Panc1 (cell line): ENCODE data around the gene SLC6A11. TPM values are rescaled to one million over a fixed set of nuclear protein-coding genes. Genes with fewer than 3 reads are reported as not detected.

Experiments used
- ATAC-seq: fragments of 200-7000 bp; cut with Tn5 transposase; 2 replicates; pipeline ENCODE4 v1.9.1; 2020; ENCODE audit warnings: mild to moderate bottlenecking, moderate library complexity
- BruUV-seq: library from RNA; stranded (reverse); fragments of 400-500 nt; replicated peaks from 2 replicates; lab custom pipeline; 2021; lab: Mats Ljungman, UMichigan
- CTCF ChIA-PET: fragments of 300-600 bp; sonication (Branson Sonifier 250); formaldehyde crosslinking; loops from one replicate; lab custom pipeline; 2022; ENCODE audit warnings: antibody characterized with exemption; lab: Charles Lee
- POLR2A ChIA-PET: fragments of 300-600 bp; sonication (Branson Sonifier 250); formaldehyde crosslinking; loops from one replicate; lab custom pipeline; 2022; ENCODE audit warnings: antibody characterized with exemption; lab: Charles Lee
- DNase-seq: peaks from one replicate; pipeline ENCODE4 v3.0.0-alpha.2; 2010; ENCODE audit warnings: low read depth, low spot score
- H3K27ac ChIP-seq: 2 replicates; pipeline ENCODE4 v1.5.1; 2011; ENCODE audit warnings: mild to moderate bottlenecking, low read length, inconsistent platforms
- H3K27me3 ChIP-seq: fragments of 200-500 bp; sonication (Bioruptor generic); 2 replicates; pipeline ENCODE4 v1.6.0; 2014; ENCODE audit warnings: low read length, inconsistent platforms; ENCODE audit not compliant: control insufficient read depth, insufficient read depth
- H3K36me3 ChIP-seq: fragments of 200-500 bp; sonication (Bioruptor generic); 2 replicates; pipeline ENCODE4 v1.5.1; 2014; ENCODE audit warnings: inconsistent platforms, mild to moderate bottlenecking, low read length, moderate library complexity; ENCODE audit not compliant: control insufficient read depth, insufficient read depth
- H3K4me1 ChIP-seq: 2 replicates; pipeline ENCODE4 v1.5.1; 2011; ENCODE audit warnings: inconsistent platforms, mild to moderate bottlenecking, low read length, moderate library complexity; ENCODE audit not compliant: control insufficient read depth, insufficient read depth
- H3K4me3 ChIP-seq, 2 experiments: 2 replicates each; pipeline ENCODE4 v1.5.1; 2011 to 2012; ENCODE audit warnings: low read depth in 2 of 2, low read length in 2 of 2, mild to moderate bottlenecking in 2 of 2, inconsistent platforms in 1 of 2, moderate library complexity in 1 of 2
- H3K9me3 ChIP-seq: fragments of 200-500 bp; sonication (Bioruptor generic); 2 replicates; pipeline ENCODE4 v1.5.1; 2014; ENCODE audit warnings: low read depth, mild to moderate bottlenecking, inconsistent platforms, low read length, moderate library complexity; ENCODE audit not compliant: control insufficient read depth, insufficient read depth
- CTCF ChIP-seq: fragments of 450-650 bp; IDR thresholded peaks from 2 replicates; pipeline ENCODE4 v1.5.1; 2017; ENCODE audit warnings: mild to moderate bottlenecking
- POLR2AphosphoS5 ChIP-seq: IDR thresholded peaks from 2 replicates; pipeline ENCODE4 v1.6.1; 2012; ENCODE audit warnings: mild to moderate bottlenecking, low read depth, low read length, moderate library complexity
- SIN3A ChIP-seq: IDR thresholded peaks from 2 replicates; pipeline ENCODE4 v1.6.1; 2012; ENCODE audit warnings: low read depth, mild to moderate bottlenecking, low read length, moderate library complexity, borderline replicate concordance; ENCODE audit not compliant: insufficient read depth
- TCF7L2 ChIP-seq: IDR thresholded peaks from 2 replicates; pipeline ENCODE4 v1.6.1; 2011; ENCODE audit warnings: mild to moderate bottlenecking, low read depth, low read length, inconsistent platforms
- in situ Hi-C: cut with HindIII; loops from 2 replicates; pipeline ENCODE4 v1.10.0; 2016; ENCODE audit warnings: low sequenced_read_pairs, low pct_unique_long_range_greater_than_20kb
- intact Hi-C: fragments of 100-400 bp; cut with micrococcal nuclease; formaldehyde crosslinking; loops from one replicate; pipeline ENCODE4 v1.10.0; 2022; ENCODE audit not compliant: unreplicated experiment
- total RNA-seq: library from RNA; stranded (reverse); gene quantifications from one replicate; pipeline ENCODE4 v1.2.1, GENCODE V29; 2021; ENCODE audit not compliant: unreplicated experiment
- TF ChIP-seq, protein P1 (sequence below), 2 experiments: IDR thresholded peaks; 2 replicates each; pipeline ENCODE4 v1.6.1; 2011 to 2012; ENCODE audit warnings: low read depth in 2 of 2, control low read depth in 1 of 2, low read length in 1 of 2, mild to moderate bottlenecking in 1 of 2, moderate library complexity in 1 of 2; ENCODE audit not compliant: insufficient read depth in 1 of 2

The SLC6A11 gene
- total RNA-seq, 1 experiment from 2014 or later, result not detected

DNA sequence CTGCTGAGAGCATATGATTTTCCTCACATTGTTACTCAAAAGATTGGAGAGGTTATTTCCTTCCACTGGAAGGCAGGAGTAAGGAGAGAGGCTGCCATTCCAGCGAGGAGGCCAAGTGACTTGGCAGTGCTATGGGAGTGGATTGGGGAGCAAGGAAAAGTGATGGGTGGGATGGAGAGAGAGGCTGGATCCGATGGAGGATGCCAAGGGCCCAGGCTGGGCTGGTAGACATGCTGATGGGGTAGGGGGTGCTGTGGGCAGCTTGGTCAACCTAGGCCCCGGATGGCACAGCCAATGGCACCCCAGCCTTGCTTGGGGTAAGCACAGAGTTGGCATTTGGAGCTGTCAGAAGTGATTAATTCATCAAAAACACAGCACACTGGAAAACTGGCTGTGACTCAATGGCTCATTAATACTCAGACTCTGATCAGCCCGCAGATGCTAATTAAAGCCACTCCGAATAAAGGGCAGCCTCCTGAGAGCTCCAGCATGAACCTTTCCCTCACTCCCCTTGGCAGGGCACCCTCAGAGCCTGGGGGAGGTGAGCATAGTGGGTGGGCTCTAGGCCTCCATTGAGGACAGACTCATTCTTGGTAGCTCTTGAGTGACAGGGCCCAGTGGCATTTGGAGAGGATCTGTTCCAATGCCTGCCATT, 154.4 kb downstream of the SLC6A11 start:
- Histone ChIP-seq H3K27ac (no peak overlapping the region), H3K27me3 (no peaks in the 10 kb centered on the region), H3K4me3 (no peak overlapping the region), H3K36me3 (no peaks in the 10 kb centered on the region), H3K4me1 (no peaks in the 10 kb centered on the region), H3K9me3 (no peaks in the 10 kb centered on the region)
- DNase-seq (no peak), ATAC-seq (no peak)
- intact Hi-C loops (no loop called here), in situ Hi-C loops (no loop called here)
- no TSS peak for BruUV-seq
- CTCF ChIA-PET, result no interaction called here
- no peak for TF ChIP-seq TCF7L2
- no peak for TF ChIP-seq POLR2AphosphoS5
- TF ChIP-seq, protein P1, sequence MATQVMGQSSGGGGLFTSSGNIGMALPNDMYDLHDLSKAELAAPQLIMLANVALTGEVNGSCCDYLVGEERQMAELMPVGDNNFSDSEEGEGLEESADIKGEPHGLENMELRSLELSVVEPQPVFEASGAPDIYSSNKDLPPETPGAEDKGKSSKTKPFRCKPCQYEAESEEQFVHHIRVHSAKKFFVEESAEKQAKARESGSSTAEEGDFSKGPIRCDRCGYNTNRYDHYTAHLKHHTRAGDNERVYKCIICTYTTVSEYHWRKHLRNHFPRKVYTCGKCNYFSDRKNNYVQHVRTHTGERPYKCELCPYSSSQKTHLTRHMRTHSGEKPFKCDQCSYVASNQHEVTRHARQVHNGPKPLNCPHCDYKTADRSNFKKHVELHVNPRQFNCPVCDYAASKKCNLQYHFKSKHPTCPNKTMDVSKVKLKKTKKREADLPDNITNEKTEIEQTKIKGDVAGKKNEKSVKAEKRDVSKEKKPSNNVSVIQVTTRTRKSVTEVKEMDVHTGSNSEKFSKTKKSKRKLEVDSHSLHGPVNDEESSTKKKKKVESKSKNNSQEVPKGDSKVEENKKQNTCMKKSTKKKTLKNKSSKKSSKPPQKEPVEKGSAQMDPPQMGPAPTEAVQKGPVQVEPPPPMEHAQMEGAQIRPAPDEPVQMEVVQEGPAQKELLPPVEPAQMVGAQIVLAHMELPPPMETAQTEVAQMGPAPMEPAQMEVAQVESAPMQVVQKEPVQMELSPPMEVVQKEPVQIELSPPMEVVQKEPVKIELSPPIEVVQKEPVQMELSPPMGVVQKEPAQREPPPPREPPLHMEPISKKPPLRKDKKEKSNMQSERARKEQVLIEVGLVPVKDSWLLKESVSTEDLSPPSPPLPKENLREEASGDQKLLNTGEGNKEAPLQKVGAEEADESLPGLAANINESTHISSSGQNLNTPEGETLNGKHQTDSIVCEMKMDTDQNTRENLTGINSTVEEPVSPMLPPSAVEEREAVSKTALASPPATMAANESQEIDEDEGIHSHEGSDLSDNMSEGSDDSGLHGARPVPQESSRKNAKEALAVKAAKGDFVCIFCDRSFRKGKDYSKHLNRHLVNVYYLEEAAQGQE (IDR thresholded peaks at IDR 0.05; ENCODE audit: insufficient read depth in 1 of 2, low read depth in 2 of 2, low read length in 1 of 2), result no peak
- no peak for TF ChIP-seq SIN3A
- POLR2A ChIA-PET, result no interaction called here

GRCh38 chr3:10972072-10972782, 156.2 kb downstream of the SLC6A11 start:
- in situ Hi-C loops (no loop called here), intact Hi-C loops (no loop called here)
- Histone ChIP-seq H3K36me3 (no peaks in the 10 kb centered on the region), H3K27me3 (no peaks in the 10 kb centered on the region), H3K27ac (no peak overlapping the region), H3K4me3 (no peak overlapping the region), H3K4me1 (no peaks in the 10 kb centered on the region), H3K9me3 (no peaks in the 10 kb centered on the region)
- no TSS peak for BruUV-seq
- ATAC-seq (no peak), DNase-seq (no peak)
- ChIA-PET POLR2A (no interaction called here), CTCF (no interaction called here)
- no peak for TF ChIP-seq TCF7L2

DNA sequence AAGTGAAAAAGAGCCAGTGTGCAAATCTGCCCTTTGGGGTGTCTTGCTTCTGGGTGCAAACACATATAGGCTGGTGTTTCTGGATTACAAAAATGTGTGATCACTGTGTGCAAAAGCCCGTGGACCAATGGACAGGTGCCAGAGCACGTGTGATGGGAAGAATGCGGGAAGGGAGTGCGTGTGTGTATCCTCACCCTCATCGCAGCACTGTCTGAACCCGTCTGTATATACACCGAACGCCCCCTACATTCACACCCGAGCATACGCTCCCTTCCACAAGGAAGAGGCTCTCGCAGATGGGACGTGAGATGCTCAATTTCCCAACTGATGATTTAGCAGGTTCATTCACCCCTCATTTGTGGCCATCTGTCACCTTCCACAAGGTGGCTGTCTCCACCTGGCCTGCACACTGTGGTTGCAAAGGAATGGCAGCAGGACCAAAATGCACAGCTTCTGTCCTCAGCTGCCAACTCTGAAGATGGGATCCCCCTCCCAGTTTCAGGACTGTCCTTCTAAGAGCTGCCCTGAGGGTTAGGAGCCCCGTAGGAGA, 157.1 kb downstream of the SLC6A11 start:
- intact Hi-C loops, result no loop called here
- ATAC-seq, result no peak
- in situ Hi-C loops, result no loop called here
- Histone ChIP-seq H3K4me3 (no peak overlapping the region), H3K36me3 (no peaks in the 10 kb centered on the region), H3K27ac (no peak overlapping the region), H3K4me1 (no peaks in the 10 kb centered on the region), H3K27me3 (no peaks in the 10 kb centered on the region), H3K9me3 (no peaks in the 10 kb centered on the region)
- DNase-seq, result no peak
- no TSS peak for BruUV-seq
- TF ChIP-seq, protein P1 (IDR thresholded peaks at IDR 0.05; ENCODE audit: insufficient read depth in 1 of 2, low read depth in 2 of 2, low read length in 1 of 2), result no peak
- TF ChIP-seq POLR2AphosphoS5, result no peak
- TF ChIP-seq CTCF, result no peak
- TF ChIP-seq TCF7L2, result no peak
- no peak for TF ChIP-seq SIN3A
- ChIA-PET POLR2A (no interaction called here), CTCF (no interaction called here)
